ENCODE data around the gene CFAP141.

DNA sequence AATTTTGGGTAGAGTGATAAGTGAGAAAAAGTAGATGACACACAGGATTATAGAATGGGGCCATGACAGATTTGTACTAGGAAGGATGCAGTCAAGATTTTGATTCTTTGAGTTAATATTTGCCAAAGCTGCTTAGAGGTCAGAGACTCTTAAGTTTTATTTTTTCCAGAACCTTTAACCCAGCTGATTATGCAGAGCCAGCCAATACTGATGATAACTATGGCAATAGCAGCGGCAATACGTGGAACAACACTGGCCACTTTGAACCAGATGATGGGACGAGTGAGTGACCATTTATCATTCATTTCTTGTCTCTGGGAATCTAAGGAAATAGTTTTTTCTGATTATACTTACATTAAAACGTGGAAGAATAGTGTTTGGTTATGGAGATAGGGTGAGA is 30.7 kb upstream of the CFAP141 start:
- TF ChIP-seq, protein P1, sequence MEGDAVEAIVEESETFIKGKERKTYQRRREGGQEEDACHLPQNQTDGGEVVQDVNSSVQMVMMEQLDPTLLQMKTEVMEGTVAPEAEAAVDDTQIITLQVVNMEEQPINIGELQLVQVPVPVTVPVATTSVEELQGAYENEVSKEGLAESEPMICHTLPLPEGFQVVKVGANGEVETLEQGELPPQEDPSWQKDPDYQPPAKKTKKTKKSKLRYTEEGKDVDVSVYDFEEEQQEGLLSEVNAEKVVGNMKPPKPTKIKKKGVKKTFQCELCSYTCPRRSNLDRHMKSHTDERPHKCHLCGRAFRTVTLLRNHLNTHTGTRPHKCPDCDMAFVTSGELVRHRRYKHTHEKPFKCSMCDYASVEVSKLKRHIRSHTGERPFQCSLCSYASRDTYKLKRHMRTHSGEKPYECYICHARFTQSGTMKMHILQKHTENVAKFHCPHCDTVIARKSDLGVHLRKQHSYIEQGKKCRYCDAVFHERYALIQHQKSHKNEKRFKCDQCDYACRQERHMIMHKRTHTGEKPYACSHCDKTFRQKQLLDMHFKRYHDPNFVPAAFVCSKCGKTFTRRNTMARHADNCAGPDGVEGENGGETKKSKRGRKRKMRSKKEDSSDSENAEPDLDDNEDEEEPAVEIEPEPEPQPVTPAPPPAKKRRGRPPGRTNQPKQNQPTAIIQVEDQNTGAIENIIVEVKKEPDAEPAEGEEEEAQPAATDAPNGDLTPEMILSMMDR (conservative IDR thresholded peaks at IDR 0.05), result no peak
- no peak for TF ChIP-seq ZFX (IDR thresholded peaks at IDR 0.05)
